Ammon's horn (tissue), 1 donor: ENCODE data around the gene EXOC3.
"Not testable (repeated sequence)": the region's sequence is repeated elsewhere in the genome, so short reads cannot be mapped to it uniquely, and the experiment has no call there.

Experiments
- DNase-seq: peaks from one replicate; pipeline ENCODE4 v3.0.0-alpha.2; 2016; ENCODE audit warnings: low spot score

EXOC3 gene

GRCh38 chr5:504326-505154 lies 61.6 kb downstream of the EXOC3 start:
- DNase-seq: no peak

- no peak for DNase-seq
These were observed 63.1 kb downstream of the EXOC3 start for GRCh38 chr5:505951-506525.

- DNase-seq: not testable (repeated sequence)
These were observed 65.1 kb downstream of the EXOC3 start for GRCh38 chr5:507986-508575.

GRCh38 chr5:509611-510185 lies 66.7 kb downstream of the EXOC3 start:
- DNase-seq: peak; percentile 22

GRCh38 chr5:510521-510920 lies 67.5 kb downstream of the EXOC3 start:
- no peak for DNase-seq

GRCh38 chr5:511476-511875 lies 68.5 kb downstream of the EXOC3 start:
- no peak for DNase-seq

- DNase-seq: no peak
These were observed 70.5 kb downstream of the EXOC3 start for GRCh38 chr5:513216-514100.

- no peak for DNase-seq
These were observed 71.1 kb downstream of the EXOC3 start for GRCh38 chr5:514101-514485.

GRCh38 chr5:514673-515072 lies 71.7 kb downstream of the EXOC3 start:
- DNase-seq: no peak

- DNase-seq: no peak
These were observed 72.4 kb downstream of the EXOC3 start for GRCh38 chr5:515273-515836.

GRCh38 chr5:516338-516925 lies 73.5 kb downstream of the EXOC3 start:
- no peak for DNase-seq
